Measurements from ENCODE around the gene SLC25A36. TPM values are rescaled to one million over a fixed set of nuclear protein-coding genes. Genes with fewer than 3 reads are reported as not detected.
A peak's percentile ranks its signal among the peaks of the same experiment; 100 is the strongest.

Gene SLC25A36
- total RNA-seq, 2 donors from 2014 or later: 82.6 to 101 TPM

- H3K9me3 Mint-ChIP-seq: no peaks in the 10 kb centered on the region
- no peak overlapping the region for H3K4me3 ChIP-seq (ENCODE audit: low read length)
Measured at GRCh38 chr3:140956058-140956835, 14.6 kb downstream of the SLC25A36 start.

GRCh38 chr3:140972833-140973232 lies 31.2 kb downstream of the SLC25A36 start:
- Histone ChIP-seq H3K36me3 (ENCODE audit: control insufficient read depth, insufficient read depth, low read length) (peaks cover 55% of the 10 kb centered on the region), H3K27me3 (ENCODE audit: control insufficient read depth, insufficient read depth, low read length, poor library complexity, severe bottlenecking) (no peaks in the 10 kb centered on the region), H3K4me1 (ENCODE audit: control insufficient read depth, insufficient read depth, low read length) (no peaks in the 10 kb centered on the region), H3K9ac (ENCODE audit: extremely low read depth, low read length, poor library complexity, severe bottlenecking) (no peak overlapping the region), H3K4me3 (ENCODE audit: low read length) (no peak overlapping the region), H3K27ac (ENCODE audit: low read depth, low read length) (no peak overlapping the region), H3K9me3 (ENCODE audit: control insufficient read depth, low read length) (no peaks in the 10 kb centered on the region)
- Mint-ChIP-seq H3K36me3 (ENCODE audit: low read depth) (peaks cover 37% of the 10 kb centered on the region), H3K4me1 (peaks cover 5% of the 10 kb centered on the region), H3K27ac (no peak overlapping the region), H3K27me3 (ENCODE audit: insufficient read depth) (no peaks in the 10 kb centered on the region), H3K9me3 (no peaks in the 10 kb centered on the region), H3K4me3 (no peak overlapping the region)
- peak; percentile 74 for TF ChIP-seq CTCF (conservative IDR thresholded peaks at IDR 0.05)
- no peak for DNase-seq

More at GRCh38 chr3:140956058-140956835, 14.6 kb downstream of the SLC25A36 start:
- no peaks in the 10 kb centered on the region for H3K9me3 ChIP-seq (ENCODE audit: control insufficient read depth, low read length)
- TF ChIP-seq CTCF (conservative IDR thresholded peaks at IDR 0.05): no peak
- no peaks in the 10 kb centered on the region for H3K27me3 ChIP-seq (ENCODE audit: control insufficient read depth, insufficient read depth, low read length, poor library complexity, severe bottlenecking)
- Mint-ChIP-seq H3K36me3 (ENCODE audit: low read depth) (peaks cover 27% of the 10 kb centered on the region), H3K27ac (no peak overlapping the region), H3K4me1 (peaks cover 40% of the 10 kb centered on the region), H3K27me3 (ENCODE audit: insufficient read depth) (no peaks in the 10 kb centered on the region), H3K4me3 (no peak overlapping the region)
- H3K4me1 ChIP-seq (ENCODE audit: control insufficient read depth, insufficient read depth, low read length): peaks cover 4% of the 10 kb centered on the region
- no peak for DNase-seq
- H3K9ac ChIP-seq (ENCODE audit: extremely low read depth, low read length, poor library complexity, severe bottlenecking): no peak overlapping the region
- 92 to 100% methylated on average over 4 of the region's 5 CpGs for WGBS, 2 experiments (ENCODE audit: insufficient coverage in 1 of 2, insufficient read length in 1 of 2)
- H3K36me3 ChIP-seq (ENCODE audit: control insufficient read depth, insufficient read depth, low read length): peaks cover 42% of the 10 kb centered on the region
- no peak overlapping the region for H3K27ac ChIP-seq (ENCODE audit: low read depth, low read length)

GRCh38 chr3:140974900-140975299 lies 33.3 kb downstream of the SLC25A36 start:
- H3K9me3 Mint-ChIP-seq: no peaks in the 10 kb centered on the region
- peaks cover 42% of the 10 kb centered on the region for H3K36me3 Mint-ChIP-seq (ENCODE audit: low read depth)
- H3K4me3 Mint-ChIP-seq: no peak overlapping the region
- no peak for DNase-seq
- no peak for TF ChIP-seq CTCF (conservative IDR thresholded peaks at IDR 0.05)
- no peak overlapping the region for H3K9ac ChIP-seq (ENCODE audit: extremely low read depth, low read length, poor library complexity, severe bottlenecking)
- H3K36me3 ChIP-seq (ENCODE audit: control insufficient read depth, insufficient read depth, low read length): peaks cover 59% of the 10 kb centered on the region
- H3K27ac ChIP-seq (ENCODE audit: low read depth, low read length): no peak overlapping the region
- no peak overlapping the region for H3K27ac Mint-ChIP-seq
- H3K4me3 ChIP-seq (ENCODE audit: low read length): no peak overlapping the region
- no peaks in the 10 kb centered on the region for H3K27me3 Mint-ChIP-seq (ENCODE audit: insufficient read depth)
- no peaks in the 10 kb centered on the region for H3K4me1 ChIP-seq (ENCODE audit: control insufficient read depth, insufficient read depth, low read length)
- no peaks in the 10 kb centered on the region for H3K9me3 ChIP-seq (ENCODE audit: control insufficient read depth, low read length)
- H3K4me1 Mint-ChIP-seq: peaks cover 24% of the 10 kb centered on the region
- H3K27me3 ChIP-seq (ENCODE audit: control insufficient read depth, insufficient read depth, low read length, poor library complexity, severe bottlenecking): no peaks in the 10 kb centered on the region
